ENCODE data around the gene SEMA3E. TPM values are rescaled to one million over a fixed set of nuclear protein-coding genes. Genes with fewer than 3 reads are reported as not detected.

Gene SEMA3E
- total and polyA plus RNA-seq, 9 of the 15 experiments (the other 6 are each of a cell fraction or from before 2014, with no cell fraction given) = 0.01 to 1.4 (median 0.14) TPM; not detected in 2

DNA sequence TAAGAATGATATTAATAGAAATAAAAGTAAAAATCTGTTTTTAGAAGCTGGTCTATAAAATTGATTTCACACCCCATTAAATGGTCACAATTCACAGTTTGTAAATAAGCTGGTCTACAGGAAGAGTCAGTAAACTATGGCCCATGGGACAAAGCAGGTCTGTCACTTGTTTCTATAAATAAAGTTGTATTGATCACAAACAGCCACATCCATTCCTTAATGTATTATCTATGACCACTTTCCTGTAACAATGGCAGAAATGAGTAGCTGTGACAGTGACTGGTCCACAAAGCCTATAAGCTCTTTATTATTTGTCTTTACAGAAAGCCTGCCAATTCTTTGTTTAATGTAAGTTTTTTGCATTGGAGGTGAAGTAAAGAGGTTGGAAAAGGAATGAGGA is 114.5 kb downstream of the SEMA3E start:
- in situ Hi-C loops (cut with MboI) (no loop called here), intact Hi-C loops (cut with micrococcal nuclease) (no loop called here)
- DNase-seq (ENCODE audit: extremely low read depth in 1 of 4, low spot score in 3 of 4) (no peak), ATAC-seq (no peak), FAIRE-seq (no peak)
- Histone ChIP-seq H3K4me2 (ENCODE audit: insufficient read depth, low read length) (no peak overlapping the region), H3K27me3 (ENCODE audit: control insufficient read depth in 2 of 2, insufficient read depth in 2 of 2, low read length in 2 of 2) (no peaks in the 10 kb centered on the region), H3K27ac (ENCODE audit: extremely low read depth, low read depth, low read length) (no peak overlapping the region), H4K20me1 (replicated peaks; ENCODE audit: control insufficient read depth, insufficient read depth, low read length) (no peaks in the 10 kb centered on the region), H3K79me2 (ENCODE audit: control insufficient read depth, insufficient read depth, low read length) (no peaks in the 10 kb centered on the region), H3K4me3 (no peak overlapping the region), H3K36me3 (ENCODE audit: control insufficient read depth, insufficient read depth, low read length) (no peaks in the 10 kb centered on the region), H3K9me1 (ENCODE audit: control insufficient read depth, insufficient read depth, low read length) (no peaks in the 10 kb centered on the region), H2AFZ (ENCODE audit: low read depth, low read length) (no peak overlapping the region), H3K9me3 (replicated peaks; ENCODE audit: control insufficient read depth, insufficient read depth, low read depth, low read length) (no peaks in the 10 kb centered on the region), H3K4me1 (replicated peaks in 1 of 2; ENCODE audit: control insufficient read depth in 2 of 2, insufficient read depth in 2 of 2, low read length in 2 of 2) (no peaks in the 10 kb centered on the region), H3K9ac (ENCODE audit: insufficient read depth in 1 of 2, low read depth in 2 of 2, low read length in 2 of 2) (no peak overlapping the region)
- BruUV-seq (replicated peaks) = no TSS peak
- no peak for TF ChIP-seq ZC3H11A (IDR thresholded peaks at IDR 0.05; ENCODE audit: low read depth, low read length)
- ChIA-PET CTCF (ENCODE audit: low intra/inter-chr PET ratio) (no interaction called here), POLR2A (no interaction called here)

DNA sequence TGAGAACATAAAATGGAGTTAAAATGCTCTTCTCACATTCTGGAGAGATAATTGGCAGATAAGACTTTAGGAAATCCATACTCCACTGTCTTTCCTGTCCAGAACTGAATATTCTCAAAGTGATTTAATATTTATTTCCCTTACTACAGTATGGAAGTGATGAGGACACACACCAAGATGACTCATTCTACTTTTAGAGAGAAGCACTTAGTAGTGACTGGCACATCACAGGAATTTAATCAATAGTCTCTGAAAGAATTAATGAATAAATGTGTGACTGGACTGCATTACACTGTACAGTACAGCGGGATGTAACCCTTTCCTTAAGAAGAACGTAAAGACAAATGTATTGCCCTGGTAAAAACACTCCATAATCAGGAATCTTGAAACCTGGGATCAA is 116.7 kb downstream of the SEMA3E start:
- FAIRE-seq (no peak), DNase-seq (ENCODE audit: extremely low read depth in 1 of 4, low spot score in 3 of 4) (no peak)
- BruUV-seq (replicated peaks) = no TSS peak

More for the DNA sequence above, 116.7 kb downstream of the SEMA3E start:
- in situ Hi-C loops (cut with MboI) (no loop called here), intact Hi-C loops (cut with micrococcal nuclease) (no loop called here)
- no peak for ATAC-seq
- ChIA-PET CTCF (ENCODE audit: low intra/inter-chr PET ratio) (no interaction called here), POLR2A (no interaction called here)
- H3K4me3 ChIP-seq = no peak overlapping the region
- no peaks in the 10 kb centered on the region for H3K79me2 ChIP-seq (ENCODE audit: control insufficient read depth, insufficient read depth, low read length)
- 3% methylated on average over 2 of the region's 2 CpGs for WGBS (ENCODE audit: insufficient coverage, low coverage, missing lambda C conversion rate)
- no peaks in the 10 kb centered on the region for H3K36me3 ChIP-seq (ENCODE audit: control insufficient read depth, insufficient read depth, low read length)
- no peaks in the 10 kb centered on the region for H4K20me1 ChIP-seq (replicated peaks; ENCODE audit: control insufficient read depth, insufficient read depth, low read length)
- H3K27me3 ChIP-seq (ENCODE audit: control insufficient read depth in 2 of 2, insufficient read depth in 2 of 2, low read length in 2 of 2) = no peaks in the 10 kb centered on the region
- H2AFZ ChIP-seq (ENCODE audit: low read depth, low read length) = no peak overlapping the region
- TF ChIP-seq, protein P1, sequence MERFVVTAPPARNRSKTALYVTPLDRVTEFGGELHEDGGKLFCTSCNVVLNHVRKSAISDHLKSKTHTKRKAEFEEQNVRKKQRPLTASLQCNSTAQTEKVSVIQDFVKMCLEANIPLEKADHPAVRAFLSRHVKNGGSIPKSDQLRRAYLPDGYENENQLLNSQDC (CRISPR knock-in tag; IDR thresholded peaks at IDR 0.05) = no peak
- TF ChIP-seq STAG1 (CRISPR knock-in tag; IDR thresholded peaks at IDR 0.05; ENCODE audit: borderline replicate concordance) (no peak), ZKSCAN1 (IDR thresholded peaks at IDR 0.05; ENCODE audit: low read depth, low read length) (no peak), PTTG1 (tag; IDR thresholded peaks at IDR 0.05; ENCODE audit: low read depth) (no peak), SMAD4 (CRISPR knock-in tag; conservative IDR thresholded peaks at IDR 0.05) (no peak), FOXA1 (IDR thresholded peaks at IDR 0.05; ENCODE audit: borderline replicate concordance) (no peak), ZNF316 (IDR thresholded peaks at IDR 0.05) (no peak), SMARCA5 (IDR thresholded peaks at IDR 0.05) (no peak), HDGF (IDR thresholded peaks at IDR 0.05) (no peak)
- no peak overlapping the region for H3K27ac ChIP-seq (ENCODE audit: extremely low read depth, low read depth, low read length)
- no peak overlapping the region for H3K4me2 ChIP-seq (ENCODE audit: insufficient read depth, low read length)
- H3K9me3 ChIP-seq (replicated peaks; ENCODE audit: control insufficient read depth, insufficient read depth, low read depth, low read length) = no peaks in the 10 kb centered on the region
- no peaks in the 10 kb centered on the region for H3K9me1 ChIP-seq (ENCODE audit: control insufficient read depth, insufficient read depth, low read length)
- H3K4me1 ChIP-seq (replicated peaks in 1 of 2; ENCODE audit: control insufficient read depth in 2 of 2, insufficient read depth in 2 of 2, low read length in 2 of 2) = no peaks in the 10 kb centered on the region
- no peak overlapping the region for H3K9ac ChIP-seq (ENCODE audit: insufficient read depth in 1 of 2, low read depth in 2 of 2, low read length in 2 of 2)
